Suppressor macrophage treated with lipopolysaccharide for 1 hour (primary cell): ENCODE measurements around the gene IKZF3.
"Not testable (repeated sequence)": the region's sequence is repeated elsewhere in the genome, so short reads cannot be mapped to it uniquely, and the experiment has no call there.

Experiments used
- DNase-seq, 3 donors: peaks; one replicate each; pipeline ENCODE4 v3.0.0-alpha.2; 2020 to 2022

IKZF3 gene

DNA sequence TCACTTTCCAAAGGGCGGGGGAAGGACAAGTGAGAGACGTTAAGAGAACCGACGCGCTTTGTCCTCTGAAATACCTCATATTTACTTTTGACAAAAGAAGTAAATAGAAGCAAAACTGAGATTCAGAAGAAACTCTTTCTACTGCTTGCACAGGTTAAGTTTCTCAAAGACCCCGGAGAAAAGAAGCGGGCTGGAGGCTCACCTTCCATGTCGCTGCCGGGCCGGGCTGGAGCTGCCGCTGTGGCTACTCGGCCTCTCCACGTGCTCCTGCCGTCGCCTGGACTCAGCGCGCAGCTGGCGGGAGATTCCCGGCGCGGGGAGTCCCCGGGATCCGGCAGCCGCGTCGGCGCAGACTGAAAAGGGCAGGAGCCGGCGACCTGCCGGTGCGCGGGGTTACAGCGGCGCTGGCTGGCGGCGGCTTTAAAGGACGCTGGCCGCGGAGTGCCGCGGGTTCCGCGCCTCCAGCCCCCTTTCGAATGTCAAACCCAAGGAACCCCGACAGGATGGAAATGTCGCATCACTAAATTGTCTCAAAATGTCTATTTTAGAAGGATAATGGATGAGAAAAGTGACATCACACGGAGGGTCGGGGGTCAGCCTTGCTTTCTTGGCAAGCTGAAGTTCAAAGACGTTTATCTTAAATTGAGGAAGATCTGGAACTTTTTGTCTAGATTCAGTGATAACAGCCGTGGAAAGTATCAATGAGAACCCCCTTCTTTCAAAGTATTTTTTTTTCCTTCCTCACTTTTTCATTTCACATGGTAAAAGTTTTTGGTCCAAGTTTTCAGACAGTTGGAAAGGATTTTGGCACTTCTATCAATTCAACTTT, at the start of gene IKZF3:
Gene IKZF3, minus strand, starts transcription at position 395 of the 829 bp plus-strand sequence. Its CDS starts 186 bp downstream, at position 209.
- DNase-seq = peak; percentile 87 to 95 (median 91)

DNA sequence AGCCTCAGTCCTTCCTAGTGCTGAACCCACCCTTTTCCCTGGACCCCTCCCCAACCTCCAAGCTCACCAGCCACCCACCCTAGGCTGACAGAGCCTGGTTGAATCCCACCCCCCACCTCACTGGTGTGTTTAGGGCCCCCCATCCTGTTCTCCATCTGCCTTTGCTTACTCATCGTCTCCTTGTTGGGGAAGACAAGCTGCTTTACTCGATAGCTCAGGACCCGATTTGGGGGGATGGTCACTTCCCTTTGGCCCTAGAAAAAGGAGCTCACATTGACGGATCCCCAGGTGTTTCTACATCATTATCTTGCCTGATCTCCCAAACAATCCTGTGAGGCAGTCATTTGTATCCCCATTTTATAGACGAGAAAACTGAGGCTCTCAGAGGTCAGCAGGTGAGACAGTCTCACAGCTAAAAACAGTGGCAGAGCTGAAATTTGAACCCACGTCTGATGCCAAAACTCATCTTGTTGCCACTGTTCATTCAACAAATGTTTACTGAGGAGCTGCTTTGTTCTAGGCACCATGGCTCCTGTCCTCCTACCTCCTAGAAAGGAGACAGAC, 44.8 kb upstream of the IKZF3 start:
- DNase-seq = no peak

DNA sequence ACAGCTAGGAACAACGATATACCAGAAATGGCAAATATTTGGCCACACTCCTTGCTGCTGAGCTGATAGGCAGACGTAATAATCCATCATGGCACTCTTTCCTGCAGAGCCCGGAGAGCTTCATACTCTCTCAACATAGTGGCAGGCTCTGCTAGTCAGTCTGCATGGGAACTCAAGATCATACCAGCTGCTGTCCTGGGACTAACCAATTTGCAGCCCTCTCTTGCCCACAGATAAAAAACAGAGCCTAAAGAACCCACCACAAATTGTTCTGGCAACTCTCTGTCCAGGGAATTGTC, 40.8 kb upstream of the IKZF3 start:
- no peak for DNase-seq

DNA sequence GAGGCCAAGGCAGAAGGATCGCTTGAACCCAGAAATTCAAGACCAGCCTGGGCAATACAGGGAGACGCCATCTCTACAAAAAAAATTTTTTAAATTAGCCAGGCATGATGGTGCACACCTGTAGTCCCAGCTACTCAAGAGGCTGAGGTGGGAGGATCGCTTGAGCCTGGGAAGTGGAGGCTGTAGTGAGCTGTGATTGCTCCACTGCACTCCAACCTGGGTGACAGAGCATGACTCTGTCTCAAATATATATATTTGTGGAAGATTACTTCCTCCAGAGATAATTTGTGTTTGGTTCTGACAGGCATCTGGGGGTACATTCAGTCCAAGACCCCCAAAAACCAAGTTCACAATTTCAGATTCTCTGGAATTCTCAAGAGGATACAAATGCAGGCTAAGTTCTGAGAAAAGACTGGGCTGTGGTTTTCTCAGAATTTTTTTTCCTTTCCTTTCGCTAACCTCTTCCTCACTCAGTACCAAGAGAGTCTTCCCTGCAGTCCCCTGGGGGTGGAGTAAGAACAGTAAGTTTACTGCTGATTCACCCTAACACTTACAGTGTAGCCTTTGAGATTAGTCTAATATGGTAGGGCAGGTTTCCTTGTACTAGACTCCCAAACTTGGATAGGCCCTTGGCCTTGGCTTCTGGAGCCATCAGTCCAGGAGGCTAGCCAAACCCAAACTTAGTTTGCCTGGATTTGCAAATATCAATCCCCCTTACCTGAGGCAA, 39.2 kb upstream of the IKZF3 start:
- peak; percentile 8 to 23 (median 10) for DNase-seq

DNA sequence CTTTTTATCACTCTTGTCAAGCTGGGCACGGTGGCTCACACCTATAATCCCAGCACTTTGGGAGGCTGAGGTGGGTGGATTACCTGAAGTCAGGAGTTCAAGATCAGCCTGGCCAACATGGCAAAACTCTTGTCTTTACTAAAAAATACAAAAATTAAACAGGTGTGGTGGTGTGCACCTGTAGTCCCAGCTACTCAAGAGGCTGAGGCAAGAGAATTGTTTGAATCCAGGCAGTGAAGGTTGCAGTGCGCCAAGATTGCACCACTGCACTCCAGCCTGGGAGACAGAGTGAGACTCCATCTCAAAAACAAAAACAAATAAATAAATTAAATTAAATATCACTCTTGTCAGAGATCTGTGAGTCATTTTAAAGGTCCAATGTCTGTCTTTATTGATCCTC, 37.9 kb upstream of the IKZF3 start:
- DNase-seq = not testable (repeated sequence)

DNA sequence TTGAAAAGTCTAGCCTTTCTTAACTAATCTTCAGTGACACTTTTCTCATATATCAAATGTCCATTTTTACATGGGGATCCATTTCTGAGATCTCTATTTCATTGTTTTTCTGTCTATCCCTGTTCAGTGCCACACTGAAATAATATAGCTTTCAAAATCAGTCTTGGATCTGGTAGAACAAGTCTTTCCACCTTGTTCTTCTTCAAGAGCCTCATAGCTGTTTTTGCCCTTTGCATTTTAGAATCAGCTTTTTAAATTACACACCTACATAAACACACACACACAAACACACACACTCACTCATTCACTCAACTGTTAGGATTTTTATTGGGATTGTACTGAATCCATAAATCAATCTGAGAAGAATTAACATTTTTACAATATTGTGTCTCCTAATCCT, 35.1 kb upstream of the IKZF3 start:
- no peak for DNase-seq

DNA sequence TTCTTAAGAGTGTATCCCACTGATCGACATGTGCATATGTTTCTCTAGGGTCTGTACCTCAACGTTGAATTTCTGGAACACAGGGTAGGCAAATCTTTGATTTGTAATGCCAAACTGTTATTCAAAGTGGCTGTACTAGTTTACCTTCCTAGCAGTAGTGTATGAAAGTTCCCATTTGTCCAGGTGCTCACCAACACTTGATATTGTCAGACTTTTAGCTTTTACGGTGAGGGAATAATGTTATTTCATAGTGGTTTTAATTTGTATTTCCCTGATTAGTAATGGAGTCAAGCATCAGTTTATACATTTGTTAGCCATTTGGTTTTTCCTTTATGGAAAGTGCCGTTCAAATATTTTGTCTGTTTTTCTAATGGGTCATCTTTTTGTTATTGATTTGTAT, 34.0 kb upstream of the IKZF3 start:
- DNase-seq = no peak

DNA sequence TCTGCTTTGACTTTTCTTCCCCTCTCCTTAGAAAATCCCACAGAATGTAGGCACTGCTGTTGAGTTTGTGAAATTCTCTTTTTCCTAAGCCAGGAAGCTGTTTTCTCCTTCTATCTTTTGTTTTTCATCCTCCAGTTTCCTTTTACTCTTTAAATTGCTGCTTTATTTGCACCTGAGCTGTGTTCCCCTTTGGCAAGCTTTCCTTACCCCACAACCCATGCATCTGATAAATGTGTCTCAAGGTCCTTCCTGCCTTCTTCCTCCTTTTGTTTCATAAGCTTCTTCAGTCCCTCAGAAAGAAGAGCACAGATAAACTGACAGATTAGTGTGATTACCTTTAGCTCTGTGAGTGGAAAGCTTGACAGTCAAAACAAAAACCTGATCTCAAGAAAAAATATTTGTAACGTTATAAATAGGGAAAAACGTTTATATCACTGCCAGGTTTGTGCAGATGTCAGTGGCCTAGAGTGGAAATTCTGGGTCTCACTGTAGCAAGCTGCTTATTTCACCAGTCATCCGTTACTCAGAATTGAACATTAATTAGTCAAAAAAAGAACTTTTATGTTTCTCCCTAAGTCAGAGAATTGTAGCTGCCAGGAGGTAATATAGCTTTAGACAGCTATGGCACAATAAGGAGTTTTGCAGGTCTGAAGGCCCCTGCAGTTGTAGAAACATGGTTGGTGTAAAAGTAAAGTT, 30.7 kb upstream of the IKZF3 start:
- no peak for DNase-seq

DNA sequence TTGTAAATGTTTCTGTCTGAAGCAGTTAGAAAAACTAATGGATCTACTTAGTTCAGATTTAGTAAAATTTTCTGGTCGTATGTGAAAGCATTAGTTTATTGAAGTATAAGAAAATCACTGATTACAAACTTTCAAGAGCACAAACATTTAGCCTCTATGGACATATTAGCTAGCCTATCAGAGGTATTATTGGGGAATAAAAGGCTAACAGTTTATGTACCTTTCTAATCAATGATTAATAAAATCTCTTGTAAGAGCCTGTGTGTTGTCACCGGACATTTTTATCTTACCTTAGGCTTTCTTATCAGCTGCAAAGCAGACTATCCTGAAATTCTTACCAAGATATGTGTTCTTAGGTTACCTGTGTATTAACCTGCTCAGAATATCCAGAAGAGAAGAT, 25.1 kb upstream of the IKZF3 start:
- DNase-seq = no peak

DNA sequence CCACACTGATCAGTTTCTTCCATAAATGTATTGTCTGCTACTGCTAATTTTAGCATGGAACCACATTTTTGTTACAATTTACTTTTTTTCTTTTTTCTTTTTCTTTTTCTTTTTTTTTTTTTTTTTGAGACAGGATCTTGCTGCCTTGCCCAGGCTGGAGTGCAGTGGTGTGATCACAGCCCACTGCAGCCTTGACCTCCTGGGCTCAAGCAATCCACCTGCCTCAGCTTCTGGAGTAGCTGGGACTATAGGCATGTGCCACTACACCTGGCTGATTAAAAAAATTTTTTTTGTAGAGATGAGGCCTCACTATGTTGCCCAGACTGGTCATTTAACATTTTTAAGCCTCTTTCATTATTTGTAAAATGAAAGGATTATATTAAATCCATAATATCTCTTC, 23.0 kb upstream of the IKZF3 start:
- no peak for DNase-seq

DNA sequence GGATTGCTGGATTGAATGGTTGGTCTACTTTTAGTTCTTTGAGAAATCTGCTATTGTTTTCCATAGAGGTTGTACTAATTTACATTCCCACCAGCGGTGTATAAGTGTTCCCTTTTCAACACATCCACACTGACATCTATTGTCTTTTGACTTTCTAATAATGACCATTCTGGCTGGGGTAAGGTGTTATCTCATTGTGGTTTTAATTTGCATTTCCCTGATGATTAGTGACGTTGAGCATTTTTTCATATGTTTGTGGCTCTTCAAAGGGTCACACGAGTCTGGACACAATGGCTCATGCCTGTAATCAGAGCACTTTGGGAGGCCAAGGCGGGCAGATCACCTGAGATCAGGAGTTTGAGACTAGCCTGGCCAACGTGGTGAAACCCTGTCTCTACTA, 22.0 kb upstream of the IKZF3 start:
- DNase-seq = not testable (repeated sequence)

DNA sequence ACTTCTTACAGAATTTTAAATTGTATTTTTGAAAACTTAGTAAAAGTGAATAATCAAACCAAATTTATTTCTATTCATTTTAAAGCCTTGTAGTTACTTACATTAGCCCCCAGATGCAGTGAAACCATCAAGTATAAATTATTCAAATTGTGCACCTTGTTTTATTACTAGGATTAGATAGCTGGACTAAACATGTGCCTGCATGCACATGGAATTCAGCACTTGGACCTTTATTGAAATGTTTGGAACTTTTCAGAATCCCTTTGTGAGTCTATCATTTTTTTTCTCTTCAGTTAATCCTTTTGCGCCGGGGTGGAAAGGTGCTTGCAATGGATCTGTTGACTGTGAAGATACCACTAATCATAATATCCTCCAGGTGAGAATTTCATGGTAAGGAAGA, 8.6 kb upstream of the IKZF3 start:
- DNase-seq = peak in 1 of 3 donors; percentile 20

DNA sequence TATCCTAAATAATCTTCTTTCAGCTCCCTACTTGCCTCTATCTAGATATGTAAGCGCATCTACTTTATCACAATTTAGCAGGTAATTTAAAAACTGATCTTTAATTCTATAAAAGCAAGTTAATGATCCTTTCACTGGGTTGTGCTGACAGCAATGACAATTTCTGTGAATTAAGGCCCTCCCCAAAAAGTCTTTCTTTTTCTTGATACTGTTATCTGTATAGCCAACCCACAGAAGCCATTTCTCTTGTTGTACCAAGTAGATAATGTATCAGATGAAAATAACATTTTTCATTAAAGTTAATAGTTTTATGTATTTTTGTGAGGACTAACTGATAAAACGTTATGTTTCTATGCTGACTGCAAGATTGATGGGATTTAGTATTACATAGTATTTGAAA, 7.7 kb upstream of the IKZF3 start:
- no peak for DNase-seq

DNA sequence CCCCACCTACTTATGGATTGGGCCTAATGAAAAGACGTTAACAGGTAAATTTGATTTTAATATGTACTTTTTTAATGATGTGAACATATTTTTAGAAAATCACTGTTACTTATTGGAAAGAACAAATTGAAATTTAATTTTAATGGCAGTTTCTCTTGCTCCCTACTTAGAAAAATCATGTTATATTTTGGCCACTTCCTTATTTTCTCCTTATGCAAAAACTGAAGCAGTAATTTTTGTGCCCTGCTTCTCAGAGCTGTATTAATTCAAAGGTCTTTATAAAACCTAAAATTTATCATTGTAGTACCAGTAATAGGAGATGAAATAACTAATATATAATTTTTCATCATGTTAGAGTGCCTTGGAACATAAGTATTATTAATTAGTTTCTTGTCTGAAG, 6.7 kb upstream of the IKZF3 start:
- peak in 1 of 3 donors; percentile 6 for DNase-seq

DNA sequence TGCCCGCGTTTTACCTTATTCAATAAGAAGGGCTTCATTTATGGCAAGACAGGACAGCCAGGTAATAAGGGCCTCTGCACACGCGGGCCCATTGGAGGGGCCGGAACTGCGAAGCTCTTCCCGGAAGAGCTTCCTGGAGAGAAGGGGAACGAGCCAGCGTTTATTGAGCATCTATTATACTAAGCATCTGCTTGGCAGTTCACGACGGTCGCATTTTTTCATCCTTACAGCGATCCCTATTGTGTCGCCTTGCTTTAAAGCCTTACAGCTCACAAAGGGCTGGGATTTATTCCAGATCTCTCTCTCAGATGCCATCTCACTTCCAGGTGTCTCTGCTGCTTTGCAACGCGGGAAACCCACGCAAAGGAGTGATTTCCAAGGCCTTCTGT, 4.4 kb upstream of the IKZF3 start:
- no peak for DNase-seq

DNA sequence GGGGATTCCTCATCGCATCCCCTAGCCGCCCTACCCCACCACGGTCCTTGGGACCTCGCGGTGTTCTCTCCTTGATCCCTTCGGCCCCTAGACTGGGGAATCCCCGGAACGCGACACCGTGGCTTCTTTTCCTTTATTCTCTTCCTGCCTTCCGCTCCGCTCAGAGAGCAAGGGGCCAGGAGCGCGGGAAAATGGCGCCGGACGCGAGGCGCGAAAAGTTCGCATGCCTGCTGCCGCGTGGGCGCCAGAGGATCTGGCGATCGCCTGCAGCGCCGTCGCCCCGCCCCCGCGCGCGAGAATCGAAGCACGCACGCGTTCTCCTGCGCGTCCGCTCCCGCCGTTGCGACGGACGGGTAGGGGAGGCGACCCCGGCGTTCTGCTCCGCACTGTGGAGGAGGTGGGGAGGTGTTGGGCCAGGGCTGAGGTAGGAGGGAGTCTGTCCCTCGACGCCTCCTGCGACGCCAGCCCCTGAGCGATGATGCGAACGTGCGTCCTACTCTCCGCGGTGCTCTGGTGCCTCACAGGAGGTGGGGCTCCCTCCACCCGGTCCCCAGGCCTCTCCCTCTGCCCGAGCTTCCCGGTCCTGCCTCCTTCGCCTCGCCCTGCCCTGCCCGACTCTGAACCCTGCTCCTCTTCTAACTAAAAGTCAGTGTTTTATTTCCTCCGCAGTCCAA, 3.9 kb upstream of the IKZF3 start, which contains the start of gene ZPBP2:
Gene ZPBP2, plus strand, starts transcription at position 323 of the 674 bp plus-strand sequence. Its CDS starts 153 bp downstream, at position 476.
- peak in 2 of 3 donors; percentile 12 for DNase-seq

DNA sequence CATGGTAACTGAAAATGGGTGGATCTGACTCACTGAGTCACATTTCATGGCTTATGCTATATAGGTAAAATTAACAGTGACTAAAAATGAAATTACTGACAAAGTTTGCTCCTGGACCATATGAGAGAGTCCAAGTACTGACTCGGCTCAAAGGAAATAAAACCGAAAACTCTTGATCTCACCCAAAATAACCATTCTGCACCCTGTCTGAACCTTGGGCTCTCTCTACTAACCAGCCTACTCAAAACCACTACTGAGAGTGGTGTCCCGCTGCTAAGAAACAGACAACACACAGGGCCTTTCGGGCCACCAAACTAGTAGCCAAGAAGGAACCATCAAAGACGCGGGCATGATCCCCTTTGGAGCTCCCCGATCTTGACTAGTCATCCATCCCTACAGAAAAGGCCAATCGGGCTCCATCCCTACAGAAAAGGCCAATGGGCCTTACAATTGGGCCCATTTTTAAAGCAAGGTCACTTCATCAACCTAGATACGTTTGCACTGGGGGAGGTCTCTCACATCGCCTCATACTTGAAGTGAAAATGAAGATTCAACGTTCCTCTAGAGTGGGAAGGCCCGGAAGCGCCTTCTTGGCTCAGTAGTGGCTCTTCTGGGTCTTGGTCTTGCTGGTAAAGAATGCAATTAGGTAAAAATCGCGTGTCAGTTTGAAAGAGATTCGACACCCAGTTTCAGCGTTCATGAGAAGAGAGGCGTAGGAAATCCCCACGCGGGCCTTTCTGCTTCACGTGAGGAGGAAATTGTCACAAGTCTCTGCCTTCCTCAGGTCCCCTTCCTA, 3.2 kb upstream of the IKZF3 start:
- no peak for DNase-seq

DNA sequence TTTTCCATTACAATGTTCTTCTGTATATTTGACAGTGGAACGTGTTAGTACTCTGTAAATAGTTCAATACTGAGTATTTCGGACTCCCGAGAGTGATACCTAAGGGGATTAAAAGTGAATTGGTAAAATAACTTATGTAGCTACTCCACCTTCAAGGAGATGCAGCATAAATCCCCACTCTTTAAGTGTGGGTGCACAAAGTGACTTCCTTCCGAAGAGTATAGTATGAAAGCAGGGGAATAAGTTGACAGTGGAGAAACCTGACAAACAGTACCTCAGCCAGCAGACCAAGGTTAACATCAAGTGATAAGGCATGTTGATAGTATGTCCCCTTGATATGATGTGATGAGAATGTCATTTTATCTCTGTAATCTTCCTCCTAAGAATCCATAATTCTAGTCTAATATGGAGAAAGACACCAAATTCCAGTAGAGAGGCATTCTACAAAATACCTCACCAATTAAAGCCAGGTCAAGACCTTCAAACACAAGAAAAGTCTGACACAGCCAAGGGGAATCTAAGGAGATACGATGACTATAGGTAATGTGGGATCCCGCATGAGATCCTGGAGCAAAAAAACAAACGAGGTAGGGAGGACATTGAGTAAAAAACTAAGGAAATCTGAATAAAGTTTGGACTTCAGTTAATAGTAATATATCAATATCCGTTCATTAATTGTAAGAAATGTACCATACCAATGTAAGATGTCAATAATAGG, 2.1 kb upstream of the IKZF3 start:
- no peak for DNase-seq

DNA sequence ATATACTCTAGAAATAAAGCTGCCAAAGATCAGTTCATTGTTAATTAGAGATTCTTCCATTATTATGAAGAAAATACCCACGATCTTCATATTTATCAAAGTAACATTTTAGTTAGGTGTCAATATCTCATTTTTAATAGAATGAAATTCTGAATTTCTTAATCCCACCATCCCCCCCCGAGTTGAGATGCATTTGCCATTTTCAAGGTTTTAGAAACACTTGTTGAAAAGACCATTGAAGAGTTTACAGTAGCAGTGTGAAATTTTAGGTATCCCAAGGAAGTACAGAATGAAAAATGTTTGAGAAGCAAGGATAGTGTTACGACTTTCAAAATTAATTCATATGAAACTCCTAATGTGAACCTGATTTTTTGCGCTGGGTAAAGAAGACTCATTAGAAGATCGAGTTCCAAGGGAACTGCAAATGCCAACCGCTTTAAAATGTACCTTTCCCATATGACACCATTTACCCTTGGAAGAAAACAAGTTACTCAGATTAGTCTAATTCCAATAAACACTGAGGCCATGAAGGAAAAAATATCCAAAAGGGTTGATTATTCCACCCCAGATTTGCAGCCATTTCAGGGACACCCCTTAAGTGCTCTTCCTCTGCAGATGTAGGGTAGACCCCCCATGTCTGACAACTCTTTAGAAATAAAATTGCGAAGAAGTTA, 731 bp downstream of the IKZF3 start:
- DNase-seq = no peak

DNA sequence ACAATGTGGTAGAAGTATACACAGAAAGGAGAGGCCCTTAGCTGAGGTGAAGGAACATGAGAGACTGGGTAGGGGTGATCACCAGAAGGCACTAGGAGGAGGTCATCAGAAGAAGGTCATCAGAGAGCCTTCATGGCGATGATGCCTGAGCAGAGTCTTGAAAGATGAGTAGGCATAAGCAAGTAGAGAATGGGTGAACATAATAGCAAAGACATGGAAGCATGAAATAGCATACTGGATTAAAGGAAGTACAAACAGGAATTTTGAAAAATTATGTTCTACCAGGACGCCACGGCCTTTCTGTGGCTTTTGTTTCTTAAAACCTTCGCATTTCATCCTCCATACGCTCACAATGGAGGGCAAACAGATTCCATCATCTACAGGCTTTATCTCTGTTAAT, 2.9 kb downstream of the IKZF3 start:
- DNase-seq = no peak
